ENCODE data around the gene ZNF300. TPM values are rescaled to one million over a fixed set of nuclear protein-coding genes. Genes with fewer than 3 reads are reported as not detected.

ZNF300 gene
- total and polyA plus RNA-seq, 2 donors (not counting 3 experiments of a cell fraction or from before 2014, with no cell fraction given): 4.6 to 9.6 TPM

GRCh38 chr5:150931368-150931965 lies 26.7 kb upstream of the ZNF300 start:
- no peak overlapping the region for H3K4me2 ChIP-seq (ENCODE audit: insufficient read depth, low read length)
- no peak for DNase-seq (ENCODE audit: low read depth, low spot score)
- H3K79me2 ChIP-seq (ENCODE audit: control insufficient read depth, insufficient read depth, low read length): no peaks in the 10 kb centered on the region
- TF ChIP-seq JUN (IDR thresholded peaks at IDR 0.05; ENCODE audit: borderline replicate concordance, insufficient read depth, insufficient read length, low read depth) (no peak), FOS (IDR thresholded peaks at IDR 0.05; ENCODE audit: borderline replicate concordance, insufficient read depth, low read length) (no peak), CTCF (IDR thresholded peaks at IDR 0.05; ENCODE audit: extremely low read depth in 1 of 2, insufficient read depth in 1 of 2, low read depth in 1 of 2, low read length in 2 of 2) (no peak), EZH2 (IDR thresholded peaks at IDR 0.05; ENCODE audit: borderline replicate concordance, low read depth, low read length, severe bottlenecking) (no peak), MAX (IDR thresholded peaks at IDR 0.05; ENCODE audit: insufficient read depth, insufficient read length) (no peak), POLR2A (IDR thresholded peaks at IDR 0.05; ENCODE audit: low read depth, low read length) (no peak), POLR2AphosphoS5 (IDR thresholded peaks at IDR 0.05; ENCODE audit: insufficient read depth, low read depth, low read length) (no peak), GATA2 (IDR thresholded peaks at IDR 0.05; ENCODE audit: insufficient read depth, insufficient read length, low read depth, low read length) (no peak), MYC (IDR thresholded peaks at IDR 0.05; ENCODE audit: low read depth, low read length) (no peak)
- CTCF ChIA-PET: no interaction called here
- H4K20me1 ChIP-seq (replicated peaks; ENCODE audit: control insufficient read depth, extremely low read depth, insufficient read depth, low read length): no peaks in the 10 kb centered on the region
- no peak for FAIRE-seq
- no peaks in the 10 kb centered on the region for H3K36me3 ChIP-seq (ENCODE audit: control insufficient read depth in 2 of 2, extremely low read depth in 1 of 2, insufficient read depth in 2 of 2, low read length in 2 of 2)
- no peaks in the 10 kb centered on the region for H3K4me1 ChIP-seq (ENCODE audit: control insufficient read depth, extremely low read depth, insufficient read depth, low read length)
- H2AFZ ChIP-seq (ENCODE audit: low read depth, low read length): no peak overlapping the region
- H3K9me3 ChIP-seq (replicated peaks; ENCODE audit: control insufficient read depth, insufficient read depth, low read length): peaks cover 22% of the 10 kb centered on the region
- H3K27ac ChIP-seq (ENCODE audit: insufficient read depth, low read depth, low read length): no peak overlapping the region
- H3K4me3 ChIP-seq (replicated peaks in 1 of 3; ENCODE audit: insufficient read depth in 1 of 3, low read depth in 1 of 3, low read length in 3 of 3): no peak overlapping the region
- BruUV-seq (replicated peaks): no TSS peak
- H3K27me3 ChIP-seq (ENCODE audit: control insufficient read depth in 2 of 2, insufficient read depth in 2 of 2, low read length in 2 of 2): no peaks in the 10 kb centered on the region
- POLR2A ChIA-PET: no interaction called here
- no peak overlapping the region for H3K9ac ChIP-seq (replicated peaks; ENCODE audit: extremely low read depth, insufficient read depth, low read length)
- dilution Hi-C loops (cut with MboI; ENCODE audit: extremely low pct_ligation_motif_present, low sequenced_read_pairs) (no loop called here), intact Hi-C loops (cut with micrococcal nuclease) (no loop called here)
- H3K9me1 ChIP-seq (replicated peaks; ENCODE audit: control insufficient read depth, extremely low read depth, insufficient read depth, low read length): no peaks in the 10 kb centered on the region

All from endothelial cell of umbilical vein (primary cell).